ENCODE data around the gene HPCAL1.
A peak's percentile ranks its signal among the peaks of the same experiment; 100 is the strongest.
"Not testable (repeated sequence)": the region's sequence is repeated elsewhere in the genome, so short reads cannot be mapped to it uniquely, and the experiment has no call there.

Gene HPCAL1

DNA sequence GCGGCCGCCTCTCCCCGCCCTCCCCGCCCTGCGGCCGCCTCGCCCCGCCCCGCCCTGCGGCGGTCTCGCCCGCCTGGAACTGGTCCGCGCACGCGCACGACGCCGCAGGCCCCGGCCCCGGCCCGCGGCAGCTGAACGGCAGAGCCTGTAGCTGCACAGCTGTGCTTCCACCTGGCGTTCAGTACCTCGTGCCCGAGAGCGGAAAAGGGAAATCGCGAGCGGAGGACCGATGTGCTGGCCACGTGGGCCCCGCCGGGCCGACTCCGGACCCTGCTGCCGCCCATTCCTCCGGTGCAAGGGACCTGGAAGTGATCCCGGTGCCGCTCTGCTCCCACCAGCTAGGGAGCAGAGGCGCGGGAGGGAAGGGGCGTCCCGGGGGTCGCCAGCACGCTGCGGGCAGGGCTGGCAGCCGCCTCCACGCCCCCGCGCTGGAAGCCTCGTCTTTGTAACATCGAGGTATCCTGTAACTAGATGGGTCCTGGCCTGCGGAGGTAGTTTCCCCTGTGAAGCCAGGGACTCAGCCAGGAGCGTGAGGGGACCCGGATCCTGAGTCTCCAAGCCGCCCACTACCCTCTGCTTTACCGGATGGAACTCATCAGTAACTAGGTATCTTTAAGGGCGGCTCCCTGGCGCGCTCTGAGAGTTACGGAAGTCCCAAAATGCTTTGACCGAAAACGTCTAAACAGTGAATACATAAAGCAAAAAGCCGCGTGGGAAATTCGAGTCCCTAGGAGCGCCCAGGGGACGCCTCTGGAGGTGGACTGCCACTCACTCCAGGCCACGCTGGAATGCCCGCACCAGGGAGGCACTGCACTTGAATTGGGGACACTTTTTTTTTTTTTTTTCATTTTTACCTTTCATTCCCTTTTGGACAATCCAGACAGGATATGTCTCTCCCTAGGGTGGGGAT, 146.1 kb downstream of the HPCAL1 start:
- DNase-seq = peak; percentile 91

- no peak for DNase-seq
Measured at GRCh38 chr2:10449486-10449831, 146.8 kb downstream of the HPCAL1 start.

DNA sequence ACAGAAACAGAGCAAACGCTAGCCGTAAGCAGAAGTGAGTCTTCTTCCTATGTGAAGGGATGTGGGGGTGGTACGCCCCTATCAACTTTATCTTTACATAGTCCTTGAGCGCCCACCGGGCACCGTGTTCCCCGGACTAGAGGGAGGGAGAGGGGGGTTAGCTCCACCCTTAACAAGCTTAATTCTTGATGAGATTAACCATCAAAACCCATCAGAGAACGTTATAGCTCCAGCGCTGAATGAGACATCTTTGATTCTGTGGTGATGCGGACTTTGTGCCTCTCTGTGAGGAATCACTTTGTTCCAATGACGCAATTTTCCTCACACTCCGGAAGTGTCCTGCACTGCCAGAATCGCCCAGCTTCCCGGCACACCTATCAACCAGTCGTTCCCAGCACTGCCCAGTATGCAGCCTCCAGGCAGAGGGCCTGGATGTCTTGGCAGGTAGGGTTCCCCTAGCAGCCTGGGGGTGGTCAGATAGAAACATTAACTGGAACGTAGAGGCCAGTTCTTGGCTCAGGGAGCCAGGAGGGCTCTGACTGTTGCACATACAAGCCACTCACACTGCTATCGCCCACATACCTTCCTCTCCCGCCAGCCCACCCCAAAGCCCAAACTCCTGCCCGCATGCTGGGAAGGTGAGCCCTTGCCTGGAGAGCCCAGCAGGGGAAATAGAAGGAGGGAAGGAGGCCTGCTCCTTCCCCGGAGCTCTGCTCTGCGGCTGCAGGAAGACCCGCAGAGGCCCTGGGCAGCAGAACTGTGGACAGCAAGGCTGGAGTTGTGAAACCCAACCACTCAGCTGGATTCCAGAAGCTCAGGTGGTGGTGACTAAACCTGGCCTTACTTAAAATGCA, 147.4 kb downstream of the HPCAL1 start:
- DNase-seq = no peak

DNA sequence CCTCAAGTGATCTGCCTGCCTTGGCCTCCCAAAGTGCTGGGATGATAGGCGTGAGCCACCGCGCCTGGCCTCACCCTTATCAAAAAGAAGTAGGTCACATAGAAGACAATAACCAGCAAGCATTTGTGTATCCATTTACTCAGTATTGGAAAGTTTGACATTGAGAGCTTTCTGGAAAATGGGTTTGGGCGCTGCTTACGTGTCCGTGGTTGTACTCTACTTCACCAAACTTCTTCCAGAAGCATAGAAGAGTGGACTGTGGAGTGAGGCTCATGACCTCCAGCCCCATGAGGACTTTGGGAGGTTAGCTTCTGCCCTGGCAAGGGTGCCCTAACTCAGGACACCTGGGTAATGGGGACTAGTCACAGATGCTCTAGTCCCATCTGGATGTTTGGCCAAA, 149.1 kb downstream of the HPCAL1 start:
- DNase-seq = no peak

GRCh38 chr2:10452312-10452711, 149.6 kb downstream of the HPCAL1 start:
- no peak for DNase-seq

- DNase-seq = no peak
Measured at GRCh38 chr2:10452956-10453904, 150.5 kb downstream of the HPCAL1 start.

DNA sequence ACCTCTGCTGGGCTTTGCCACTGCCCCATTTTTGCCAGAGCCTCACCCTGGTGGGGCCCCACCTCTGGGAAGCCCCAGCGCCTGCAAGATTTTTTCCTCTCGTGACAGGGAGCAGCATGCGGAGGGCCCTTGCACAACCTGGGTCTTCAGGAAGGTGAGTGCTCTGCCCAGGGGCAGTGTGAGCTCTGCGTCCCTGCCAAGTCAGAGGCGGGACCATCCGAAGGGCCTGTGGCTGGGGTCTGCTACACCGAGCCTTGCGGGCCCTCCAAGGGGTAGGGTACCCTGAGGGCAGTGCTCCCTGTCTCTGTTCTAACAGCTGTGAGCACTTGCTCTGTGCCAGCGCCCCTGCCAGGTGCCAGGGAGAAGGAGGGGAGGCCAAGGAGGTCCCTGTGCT, 151.2 kb downstream of the HPCAL1 start:
- no peak for DNase-seq

- no peak for DNase-seq
Measured at GRCh38 chr2:10454505-10454904, 151.8 kb downstream of the HPCAL1 start.

DNA sequence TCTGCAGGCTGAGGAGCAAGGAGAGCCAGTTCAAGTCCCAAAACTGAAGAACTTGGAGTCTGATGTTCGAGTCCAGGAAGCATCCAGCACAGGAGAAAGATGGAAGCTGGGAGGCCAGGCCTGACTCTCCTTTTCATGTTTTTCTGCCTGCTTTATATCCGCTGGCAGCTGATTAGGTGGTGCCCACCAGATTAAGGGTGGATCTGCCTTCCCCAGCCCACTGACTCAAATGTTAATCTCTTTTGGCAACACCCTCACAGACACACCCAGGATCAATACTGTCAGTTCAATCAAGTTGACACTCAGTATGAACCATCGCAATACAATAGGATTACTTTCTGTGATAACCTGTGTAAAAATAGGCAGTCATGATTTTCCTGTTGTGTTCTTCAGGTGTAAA, 154.5 kb downstream of the HPCAL1 start:
- DNase-seq = not testable (repeated sequence)

GRCh38 chr2:10457846-10458598, 155.3 kb downstream of the HPCAL1 start:
- no peak for DNase-seq

DNA sequence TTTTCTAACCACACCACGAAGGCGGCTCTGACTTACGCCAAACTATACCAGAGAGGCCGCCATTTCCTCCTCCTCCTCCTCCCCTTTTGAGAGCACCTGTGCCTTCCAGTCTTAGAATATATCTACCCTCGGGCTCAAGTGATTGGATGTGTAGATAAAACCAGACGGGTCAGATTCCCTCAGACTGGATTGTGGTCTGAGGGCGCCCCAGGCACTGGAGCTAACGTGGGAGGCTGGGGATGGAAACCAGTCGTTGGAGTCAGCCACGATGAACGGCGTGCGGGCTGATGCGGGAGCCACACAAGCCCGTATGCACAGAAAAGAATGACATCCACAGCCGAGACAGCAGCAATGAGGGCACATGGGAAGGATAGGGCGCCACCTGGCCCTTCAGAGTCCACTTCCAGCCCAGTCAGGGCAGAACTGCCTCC, 157.7 kb downstream of the HPCAL1 start:
- no peak for DNase-seq

- no peak for DNase-seq
Measured at GRCh38 chr2:10462178-10463083, 159.7 kb downstream of the HPCAL1 start.

GRCh38 chr2:10465910-10466309, 163.2 kb downstream of the HPCAL1 start:
- DNase-seq = no peak

DNA sequence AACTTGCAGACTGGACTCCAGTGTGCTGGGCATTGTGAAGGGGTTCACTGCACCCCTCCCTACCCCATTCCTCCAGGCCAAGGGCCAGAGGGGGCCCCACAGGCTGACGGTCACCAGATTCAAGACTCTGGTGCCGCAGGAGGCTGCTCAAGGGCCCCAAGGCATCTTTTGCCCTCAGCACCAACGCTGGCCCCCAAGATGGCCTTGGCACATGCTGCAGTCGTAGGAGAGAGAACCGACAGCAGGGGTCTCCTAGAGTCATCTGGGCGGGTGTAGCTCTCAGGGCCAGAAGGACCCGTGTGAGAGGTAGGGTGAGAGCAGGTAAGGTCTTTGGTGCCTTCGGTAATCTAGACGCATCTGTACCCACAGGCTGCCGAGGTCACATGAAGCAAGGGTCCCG, 164.1 kb downstream of the HPCAL1 start:
- no peak for DNase-seq

DNA sequence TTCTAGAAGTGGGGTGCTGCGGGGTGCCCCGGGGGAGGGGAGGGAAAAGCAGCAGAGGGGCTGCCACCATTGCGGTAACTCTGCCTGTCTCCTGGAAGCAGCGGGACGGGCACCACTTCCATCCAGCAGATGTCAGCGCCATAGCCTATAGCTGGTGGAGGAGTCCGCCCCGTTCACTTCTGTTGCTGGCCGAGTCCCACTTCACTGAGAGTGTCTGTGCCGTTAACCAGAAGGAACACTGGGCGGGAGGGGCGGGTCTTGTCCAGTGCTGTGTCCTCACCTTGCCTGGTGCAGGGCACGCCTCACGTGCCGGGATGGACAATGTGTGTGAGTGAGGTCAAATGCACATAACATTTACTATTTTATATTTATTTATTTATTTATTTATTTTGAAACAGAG, 164.7 kb downstream of the HPCAL1 start:
- no peak for DNase-seq

- no peak for DNase-seq
Measured at GRCh38 chr2:10469301-10469700, 166.6 kb downstream of the HPCAL1 start.

- no peak for DNase-seq
Measured at GRCh38 chr2:10469955-10470608, 167.4 kb downstream of the HPCAL1 start.

DNA sequence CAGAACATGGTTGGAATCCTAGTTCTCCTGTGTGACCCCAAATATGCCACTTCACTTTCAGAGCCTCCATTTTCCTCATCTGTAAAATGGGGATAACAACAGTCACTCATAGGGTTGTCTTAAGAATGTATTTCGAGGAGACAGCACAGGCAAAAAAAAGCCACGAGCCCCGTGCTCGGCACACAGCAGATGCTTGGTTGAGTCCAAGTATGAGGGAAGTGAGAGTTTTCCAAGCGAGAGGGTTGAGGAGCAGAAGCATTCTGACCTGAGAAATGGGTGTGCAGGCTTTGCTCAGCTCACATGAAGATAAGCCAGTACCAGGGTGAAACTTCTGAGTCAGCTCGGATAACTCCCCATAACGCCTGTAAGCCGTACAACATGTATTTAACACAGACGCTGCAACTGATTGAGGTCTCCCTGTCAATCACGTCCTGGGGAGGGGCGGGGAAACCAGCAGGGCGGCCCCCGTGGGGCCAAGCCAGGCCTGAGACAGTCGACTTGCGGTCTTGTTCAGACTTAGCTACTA, 168.4 kb downstream of the HPCAL1 start:
- no peak for DNase-seq

DNA sequence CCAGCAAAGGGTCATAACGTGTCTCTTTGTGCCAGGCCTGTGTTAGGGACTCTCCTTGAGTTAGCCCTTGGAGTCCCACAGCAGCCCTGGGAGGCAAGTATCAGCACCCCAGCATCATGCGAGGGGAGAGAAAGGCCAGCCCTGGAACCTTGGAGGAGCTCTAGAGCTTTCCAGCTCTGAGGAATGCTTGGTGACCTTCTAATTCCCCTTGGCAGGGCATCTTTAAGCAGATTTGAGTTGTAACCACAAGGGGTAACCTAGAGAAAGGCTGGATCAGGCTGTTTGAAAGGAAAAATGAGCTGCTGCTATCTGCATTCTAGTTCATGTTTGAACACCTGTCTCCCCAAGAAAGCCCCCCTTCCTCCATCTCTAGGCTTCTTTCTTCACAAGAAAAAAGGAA, 169.3 kb downstream of the HPCAL1 start:
- no peak for DNase-seq

GRCh38 chr2:10473121-10473756, 170.5 kb downstream of the HPCAL1 start:
- no peak for DNase-seq

Measured in activated CD4-positive, alpha-beta T cell treated with anti-CD3 and anti-CD28 coated beads, Interleukin-2, amount 50 U/mL, for 1 hour (primary cell).